Measurements from ENCODE around the gene TAPBP.

The TAPBP gene

GRCh38 chr6:33336495-33336894, 22.6 kb upstream of the TAPBP start:
- Histone ChIP-seq H3K4ac (ENCODE audit: low read length) (no peak overlapping the region), H2BK120ac (ENCODE audit: low read depth, low read length) (no peak overlapping the region), H4K8ac (ENCODE audit: low read depth, low read length) (no peak overlapping the region), H3K4me1 (ENCODE audit: control insufficient read depth in 2 of 2, insufficient read depth in 1 of 2, low read depth in 1 of 2, low read length in 2 of 2) (no peaks in the 10 kb centered on the region), H3K4me3 (ENCODE audit: low read length in 2 of 2) (no peak overlapping the region), H3K27ac (replicated peaks; ENCODE audit: low read length) (no peak overlapping the region), H2BK15ac (ENCODE audit: low read length) (no peak overlapping the region), H3K4me2 (ENCODE audit: insufficient read depth, low read length, poor library complexity, severe bottlenecking) (no peak overlapping the region), H4K91ac (ENCODE audit: low read depth, low read length, poor library complexity) (no peak overlapping the region), H3K36me3 (replicated peaks in 1 of 2; ENCODE audit: control insufficient read depth in 2 of 2, insufficient read depth in 2 of 2, low read length in 2 of 2) (no peaks in the 10 kb centered on the region), H2AK5ac (ENCODE audit: low read depth, low read length) (no peak overlapping the region), H2BK12ac (ENCODE audit: low read length) (no peak overlapping the region), H3K9ac (ENCODE audit: low read depth, low read length, poor library complexity) (no peak overlapping the region), H3K27me3 (ENCODE audit: control insufficient read depth in 3 of 3, insufficient read depth in 3 of 3, low read depth in 1 of 3, low read length in 3 of 3) (peaks cover 0 to 2% (median 0%) of the 10 kb centered on the region in 3 experiments), H3K23ac (ENCODE audit: low read depth, low read length, poor library complexity) (no peak overlapping the region), H3K9me3 (replicated peaks in 1 of 2; ENCODE audit: control insufficient read depth in 2 of 2, insufficient read depth in 1 of 2, low read depth in 1 of 2, low read length in 2 of 2) (no peaks in the 10 kb centered on the region), H2AFZ (ENCODE audit: low read length) (no peak overlapping the region), H2BK5ac (ENCODE audit: low read length) (no peak overlapping the region), H3K18ac (ENCODE audit: low read length) (no peak overlapping the region), H3K79me1 (ENCODE audit: low read depth, low read length) (no peaks in the 10 kb centered on the region), H3K14ac (ENCODE audit: low read length) (no peak overlapping the region)
- WGBS, 2 donors (ENCODE audit: extremely low coverage in 2 of 2, insufficient read length in 2 of 2, insufficient replicate concordance in 1 of 2) = no CpG with 5 or more reads among the region's 3 CpGs
- DNase-seq (ENCODE audit: low spot score) = no peak

DNA sequence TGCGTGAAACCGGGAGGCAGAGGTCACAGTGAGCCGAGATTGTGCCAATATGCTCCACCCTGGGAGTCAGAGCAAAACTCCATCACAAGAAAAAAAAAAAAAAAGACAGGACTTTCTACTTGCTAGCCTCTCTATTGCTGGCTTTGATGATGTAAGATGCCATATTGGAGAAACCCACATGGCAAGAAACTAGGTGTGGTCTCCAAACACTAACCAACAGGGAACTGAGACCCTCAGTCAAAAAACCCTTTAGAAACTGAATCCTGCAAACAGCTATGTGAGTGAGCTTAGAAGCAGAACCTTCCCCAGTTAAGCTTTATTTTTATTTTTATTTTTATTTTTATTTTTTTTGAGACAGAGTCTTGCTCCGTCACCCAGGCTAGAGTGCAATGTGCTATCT, 22.0 kb upstream of the TAPBP start:
- H4K91ac ChIP-seq (ENCODE audit: low read depth, low read length, poor library complexity) = no peak overlapping the region

DNA sequence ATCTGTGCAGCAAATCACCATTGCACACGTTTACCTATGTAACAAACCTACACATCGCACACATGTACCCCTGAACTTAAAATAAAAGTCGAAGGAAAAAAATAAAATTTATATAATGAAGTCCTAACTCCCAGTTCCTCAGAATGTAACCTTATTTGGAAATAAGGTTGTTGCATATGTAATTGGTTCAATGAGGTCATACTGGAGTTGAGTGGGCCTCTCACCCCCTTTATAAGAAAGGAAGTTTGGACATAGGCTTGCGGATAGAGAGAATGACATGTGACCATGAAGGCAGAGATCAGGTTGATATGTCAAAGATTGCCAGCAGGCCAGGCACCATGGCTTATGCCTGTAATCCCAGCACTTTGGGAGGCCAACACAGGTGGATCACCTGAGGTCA, 19.8 kb upstream of the TAPBP start:
- H3K9ac ChIP-seq (ENCODE audit: low read depth, low read length, poor library complexity) = no peak overlapping the region
- H3K79me1 ChIP-seq (ENCODE audit: low read depth, low read length) = no peaks in the 10 kb centered on the region
- no peak overlapping the region for H3K4ac ChIP-seq (ENCODE audit: low read length)
- H3K4me1 ChIP-seq (ENCODE audit: control insufficient read depth in 2 of 2, insufficient read depth in 1 of 2, low read depth in 1 of 2, low read length in 2 of 2) = no peaks in the 10 kb centered on the region
- H3K27ac ChIP-seq (replicated peaks; ENCODE audit: low read length) = no peak overlapping the region
- no peak overlapping the region for H3K23ac ChIP-seq (ENCODE audit: low read depth, low read length, poor library complexity)
- H2AFZ ChIP-seq (ENCODE audit: low read length) = no peak overlapping the region
- H3K18ac ChIP-seq (ENCODE audit: low read length) = no peak overlapping the region
- H3K27me3 ChIP-seq (ENCODE audit: control insufficient read depth in 3 of 3, insufficient read depth in 3 of 3, low read depth in 1 of 3, low read length in 3 of 3) = peaks cover 0 to 5% (median 0%) of the 10 kb centered on the region in 3 experiments
- no CpG with 5 or more reads among the region's 4 CpGs for WGBS, 2 donors (ENCODE audit: extremely low coverage in 2 of 2, insufficient read length in 2 of 2, insufficient replicate concordance in 1 of 2)
- no peaks in the 10 kb centered on the region for H3K36me3 ChIP-seq (replicated peaks in 1 of 2; ENCODE audit: control insufficient read depth in 2 of 2, insufficient read depth in 2 of 2, low read length in 2 of 2)
- H2AK5ac ChIP-seq (ENCODE audit: low read depth, low read length) = no peak overlapping the region
- no peak overlapping the region for H4K8ac ChIP-seq (ENCODE audit: low read depth, low read length)
- no peak overlapping the region for H2BK12ac ChIP-seq (ENCODE audit: low read length)
- no peak for DNase-seq (ENCODE audit: low spot score)
- no peak overlapping the region for H2BK120ac ChIP-seq (ENCODE audit: low read depth, low read length)
- no peaks in the 10 kb centered on the region for H3K9me3 ChIP-seq (replicated peaks in 1 of 2; ENCODE audit: control insufficient read depth in 2 of 2, insufficient read depth in 1 of 2, low read depth in 1 of 2, low read length in 2 of 2)
- H2BK15ac ChIP-seq (ENCODE audit: low read length) = no peak overlapping the region
- H4K91ac ChIP-seq (ENCODE audit: low read depth, low read length, poor library complexity) = no peak overlapping the region
- H3K4me3 ChIP-seq (ENCODE audit: low read length in 2 of 2) = no peak overlapping the region
- H3K4me2 ChIP-seq (ENCODE audit: insufficient read depth, low read length, poor library complexity, severe bottlenecking) = no peak overlapping the region
- no peak overlapping the region for H2BK5ac ChIP-seq (ENCODE audit: low read length)
- H3K14ac ChIP-seq (ENCODE audit: low read length) = no peak overlapping the region

More for the DNA sequence above, 22.0 kb upstream of the TAPBP start:
- H3K9ac ChIP-seq (ENCODE audit: low read depth, low read length, poor library complexity) = no peak overlapping the region
- H3K36me3 ChIP-seq (replicated peaks in 1 of 2; ENCODE audit: control insufficient read depth in 2 of 2, insufficient read depth in 2 of 2, low read length in 2 of 2) = no peaks in the 10 kb centered on the region
- H2BK15ac ChIP-seq (ENCODE audit: low read length) = no peak overlapping the region
- H4K8ac ChIP-seq (ENCODE audit: low read depth, low read length) = no peak overlapping the region
- DNase-seq (ENCODE audit: low spot score) = no peak
- WGBS, 2 donors (ENCODE audit: extremely low coverage in 2 of 2, insufficient read length in 2 of 2, insufficient replicate concordance in 1 of 2) = no CpG with 5 or more reads among the region's 4 CpGs
- no peak overlapping the region for H2AFZ ChIP-seq (ENCODE audit: low read length)
- H3K4me2 ChIP-seq (ENCODE audit: insufficient read depth, low read length, poor library complexity, severe bottlenecking) = no peak overlapping the region
- no peak overlapping the region for H2BK5ac ChIP-seq (ENCODE audit: low read length)
- no peaks in the 10 kb centered on the region for H3K4me1 ChIP-seq (ENCODE audit: control insufficient read depth in 2 of 2, insufficient read depth in 1 of 2, low read depth in 1 of 2, low read length in 2 of 2)
- no peak overlapping the region for H3K27ac ChIP-seq (replicated peaks; ENCODE audit: low read length)
- H3K4me3 ChIP-seq (ENCODE audit: low read length in 2 of 2) = no peak overlapping the region
- peaks cover 0 to 2% (median 0%) of the 10 kb centered on the region in 3 experiments for H3K27me3 ChIP-seq (ENCODE audit: control insufficient read depth in 3 of 3, insufficient read depth in 3 of 3, low read depth in 1 of 3, low read length in 3 of 3)
- no peak overlapping the region for H3K4ac ChIP-seq (ENCODE audit: low read length)
- H3K18ac ChIP-seq (ENCODE audit: low read length) = no peak overlapping the region
- H2BK12ac ChIP-seq (ENCODE audit: low read length) = no peak overlapping the region
- H3K79me1 ChIP-seq (ENCODE audit: low read depth, low read length) = no peaks in the 10 kb centered on the region
- H3K9me3 ChIP-seq (replicated peaks in 1 of 2; ENCODE audit: control insufficient read depth in 2 of 2, insufficient read depth in 1 of 2, low read depth in 1 of 2, low read length in 2 of 2) = no peaks in the 10 kb centered on the region
- no peak overlapping the region for H2AK5ac ChIP-seq (ENCODE audit: low read depth, low read length)
- H3K14ac ChIP-seq (ENCODE audit: low read length) = no peak overlapping the region
- no peak overlapping the region for H2BK120ac ChIP-seq (ENCODE audit: low read depth, low read length)
- no peak overlapping the region for H3K23ac ChIP-seq (ENCODE audit: low read depth, low read length, poor library complexity)

GRCh38 chr6:33330736-33331135, 16.9 kb upstream of the TAPBP start:
- Histone ChIP-seq H2BK15ac (ENCODE audit: low read length) (no peak overlapping the region), H3K79me1 (ENCODE audit: low read depth, low read length) (no peaks in the 10 kb centered on the region), H3K14ac (ENCODE audit: low read length) (no peak overlapping the region), H3K4me2 (ENCODE audit: insufficient read depth, low read length, poor library complexity, severe bottlenecking) (no peak overlapping the region), H3K36me3 (replicated peaks in 1 of 2; ENCODE audit: control insufficient read depth in 2 of 2, insufficient read depth in 2 of 2, low read length in 2 of 2) (no peaks in the 10 kb centered on the region), H4K91ac (ENCODE audit: low read depth, low read length, poor library complexity) (no peak overlapping the region), H2BK120ac (ENCODE audit: low read depth, low read length) (no peak overlapping the region), H2BK5ac (ENCODE audit: low read length) (no peak overlapping the region), H3K9me3 (replicated peaks in 1 of 2; ENCODE audit: control insufficient read depth in 2 of 2, insufficient read depth in 1 of 2, low read depth in 1 of 2, low read length in 2 of 2) (no peaks in the 10 kb centered on the region), H3K18ac (ENCODE audit: low read length) (no peak overlapping the region), H3K4ac (ENCODE audit: low read length) (no peak overlapping the region), H3K9ac (ENCODE audit: low read depth, low read length, poor library complexity) (no peak overlapping the region), H3K4me3 (ENCODE audit: low read length in 2 of 2) (no peak overlapping the region), H2BK12ac (ENCODE audit: low read length) (no peak overlapping the region), H2AFZ (ENCODE audit: low read length) (no peak overlapping the region), H3K27ac (replicated peaks; ENCODE audit: low read length) (no peak overlapping the region), H3K23ac (ENCODE audit: low read depth, low read length, poor library complexity) (no peak overlapping the region), H2AK5ac (ENCODE audit: low read depth, low read length) (no peak overlapping the region), H4K8ac (ENCODE audit: low read depth, low read length) (no peak overlapping the region), H3K4me1 (ENCODE audit: control insufficient read depth in 2 of 2, insufficient read depth in 1 of 2, low read depth in 1 of 2, low read length in 2 of 2) (no peaks in the 10 kb centered on the region), H3K27me3 (ENCODE audit: control insufficient read depth in 3 of 3, insufficient read depth in 3 of 3, low read depth in 1 of 3, low read length in 3 of 3) (peaks cover 0 to 3% (median 0%) of the 10 kb centered on the region in 3 experiments)
- DNase-seq (ENCODE audit: low spot score) = no peak
- WGBS, 2 donors (ENCODE audit: extremely low coverage in 2 of 2, insufficient read length in 2 of 2, insufficient replicate concordance in 1 of 2) = no CpG with 5 or more reads among the region's 10 CpGs

Data from neuronal stem cell (in vitro differentiated cells).